HEK293T (cell line): Measurements from ENCODE around the gene USF3.

Experiments
- CTCF ChIA-PET: fragments of 350-600 bp; formaldehyde crosslinking; extraction: SDS; loops from one replicate; lab custom pipeline; 2021; ENCODE audit warnings: antibody characterized with exemption, inconsistent platforms; lab: Yijun Ruan, JAX
- POLR2A ChIA-PET: fragments of 350-600 bp; formaldehyde crosslinking; extraction: SDS; loops from one replicate; lab custom pipeline; 2020; ENCODE audit warnings: antibody characterized with exemption, inconsistent platforms; lab: Yijun Ruan, JAX
- DNase-seq: peaks from one replicate; pipeline ENCODE4 v3.0.0; 2012; ENCODE audit warnings: mixed read lengths; ENCODE audit errors: extremely low spot score
- ARNT ChIP-seq: fragments of 450-650 bp; IDR thresholded peaks from 2 replicates; pipeline ENCODE4 v1.6.1; 2017; ENCODE audit warnings: mild to moderate bottlenecking
- BHLHE40 ChIP-seq: fragments of 450-650 bp; IDR thresholded peaks from 2 replicates; pipeline ENCODE4 v1.6.1; 2016; ENCODE audit warnings: mild to moderate bottlenecking, moderate library complexity, borderline replicate concordance
- CTBP1 ChIP-seq: fragments of 450-650 bp; IDR thresholded peaks from 2 replicates; pipeline ENCODE4 v1.6.1; 2016; ENCODE audit warnings: borderline replicate concordance
- ELF4 ChIP-seq: fragments of 450-650 bp; IDR thresholded peaks from 2 replicates; pipeline ENCODE4 v1.6.1; 2017; ENCODE audit warnings: antibody characterized with exemption
- FOXA1 ChIP-seq: fragments of 450-650 bp; IDR thresholded peaks from 2 replicates; pipeline ENCODE4 v1.6.1; 2016; ENCODE audit warnings: mild to moderate bottlenecking
- FOXK2 ChIP-seq: fragments of 450-650 bp; IDR thresholded peaks from 2 replicates; pipeline ENCODE4 v1.6.1; 2016; ENCODE audit warnings: mild to moderate bottlenecking
- FOXM1 ChIP-seq: fragments of 450-650 bp; IDR thresholded peaks from 2 replicates; pipeline ENCODE4 v1.6.1; 2017; ENCODE audit warnings: mild to moderate bottlenecking, borderline replicate concordance
- HDGF ChIP-seq: fragments of 450-650 bp; IDR thresholded peaks from 2 replicates; pipeline ENCODE4 v1.6.1; 2017; ENCODE audit warnings: antibody characterized with exemption, borderline replicate concordance
- L3MBTL2 ChIP-seq: fragments of 450-650 bp; conservative IDR thresholded peaks from 2 replicates; pipeline ENCODE4 v1.6.1; 2016; ENCODE audit warnings: mild to moderate bottlenecking
- LEF1 ChIP-seq: fragments of 450-650 bp; IDR thresholded peaks from 2 replicates; pipeline ENCODE4 v1.6.1; 2017; ENCODE audit warnings: mild to moderate bottlenecking, borderline replicate concordance
- NFRKB ChIP-seq: fragments of 450-650 bp; IDR thresholded peaks from 2 replicates; pipeline ENCODE4 v1.6.1; 2016; ENCODE audit warnings: mild to moderate bottlenecking, moderate library complexity
- SP1 ChIP-seq: fragments of 450-650 bp; IDR thresholded peaks from 2 replicates; pipeline ENCODE4 v1.6.1; 2017
- SUZ12 ChIP-seq: fragments of 450-650 bp; IDR thresholded peaks from 2 replicates; pipeline ENCODE4 v1.6.1; 2016; ENCODE audit warnings: mild to moderate bottlenecking
- TARDBP ChIP-seq: fragments of 450-650 bp; IDR thresholded peaks from 2 replicates; pipeline ENCODE4 v1.6.1; 2016
- ZNF384 ChIP-seq: fragments of 450-650 bp; IDR thresholded peaks from 2 replicates; pipeline ENCODE4 v1.6.1; 2016
- TF ChIP-seq, protein P1 (sequence below): fragments of 450-650 bp; IDR thresholded peaks from 2 replicates; pipeline ENCODE4 v1.6.1; 2016

The USF3 gene

DNA sequence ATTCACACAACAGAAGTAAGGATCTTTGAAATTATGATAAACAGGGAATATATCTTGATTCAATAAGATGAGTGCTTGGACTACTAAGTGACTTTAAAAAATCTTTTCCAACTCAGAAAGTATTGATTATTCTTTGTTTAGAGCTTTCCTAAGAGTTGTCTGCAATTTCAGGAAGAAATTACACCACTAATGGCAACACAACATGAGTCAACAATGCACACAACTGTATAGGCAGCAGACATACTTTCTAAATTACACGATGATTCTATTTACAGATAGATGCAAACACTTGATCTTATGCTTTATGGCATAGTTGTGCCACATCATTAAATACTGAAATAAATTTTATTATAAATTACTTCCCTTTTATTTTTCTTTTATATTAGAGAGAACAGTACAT is 45.2 kb upstream of the USF3 start:
- TF ChIP-seq ELF4 (no peak), FOXM1 (no peak), SUZ12 (no peak), SP1 (no peak), ZNF384 (no peak), NFRKB (no peak), ARNT (no peak), FOXK2 (no peak), FOXA1 (no peak), L3MBTL2 (no peak), LEF1 (no peak), BHLHE40 (no peak), TARDBP (no peak), HDGF (no peak)
- no peak for DNase-seq
- ChIA-PET POLR2A (no interaction called here), CTCF (no interaction called here)

DNA sequence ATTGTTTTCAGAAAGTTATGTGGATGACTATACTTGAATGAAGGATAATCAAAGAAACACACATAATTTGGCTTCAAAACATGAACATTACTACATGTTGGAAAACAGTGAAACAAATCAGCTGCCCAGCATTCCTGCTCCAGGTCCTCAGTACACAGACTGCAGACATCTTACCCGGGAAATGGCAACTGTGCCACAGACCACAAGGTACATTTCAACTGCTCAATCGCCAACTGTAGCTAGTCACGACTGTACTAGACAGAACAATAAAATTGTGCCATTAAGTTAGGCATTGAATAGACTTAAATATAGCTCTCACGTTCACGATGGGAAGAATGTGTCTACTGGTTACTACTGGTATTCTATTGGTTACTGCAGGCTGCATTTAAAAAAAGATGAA is 44.6 kb upstream of the USF3 start:
- CTCF ChIA-PET: no interaction called here
- DNase-seq: no peak
- no peak for TF ChIP-seq HDGF
- TF ChIP-seq FOXM1: no peak
- no peak for TF ChIP-seq NFRKB
- TF ChIP-seq LEF1: no peak
- TF ChIP-seq ELF4: no peak
- no peak for TF ChIP-seq FOXK2
- TF ChIP-seq CTBP1: no peak
- POLR2A ChIA-PET: no interaction called here

DNA sequence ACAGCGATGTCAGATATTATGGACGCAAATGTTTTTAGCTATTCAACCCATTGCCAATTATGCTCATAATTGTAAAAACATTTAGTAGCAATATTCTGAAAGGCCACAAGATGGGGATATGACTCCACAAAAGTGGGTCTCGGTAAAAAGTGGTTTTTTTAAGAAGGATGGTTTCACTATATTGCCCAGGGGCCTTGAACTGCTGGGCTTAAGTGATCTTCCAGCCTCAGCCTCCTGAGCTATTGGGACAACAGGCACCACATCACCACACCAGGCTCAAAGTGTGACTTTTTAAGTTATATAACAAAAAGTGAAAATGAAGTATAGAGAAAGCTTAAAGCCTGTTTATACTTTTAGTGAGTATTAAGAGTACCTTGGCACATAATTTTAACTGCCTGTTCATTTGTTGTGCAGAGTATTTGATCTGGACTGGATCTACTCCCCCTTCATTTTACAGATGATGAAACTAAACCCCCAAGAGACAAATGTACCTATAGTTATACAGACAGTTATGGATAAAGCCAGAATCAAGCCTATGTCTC is 40.2 kb upstream of the USF3 start:
- peak; percentile 93 for TF ChIP-seq ZNF384
- TF ChIP-seq LEF1: no peak
- peak; percentile 28 for DNase-seq
- ChIA-PET POLR2A (interaction anchor here (1.6 kb wide), 1 partner anchor 9 kb away, joined by 12 read pairs; the partner anchor contains the start of gene NAA50), CTCF (interaction anchor here (0.6 to 2.1 kb wide), 10 partner anchors 9 to 412 kb away, joined by 3 to 14 read pairs (median 3); partner anchors contain the start of genes ATP6V1A and NAA50)

DNA sequence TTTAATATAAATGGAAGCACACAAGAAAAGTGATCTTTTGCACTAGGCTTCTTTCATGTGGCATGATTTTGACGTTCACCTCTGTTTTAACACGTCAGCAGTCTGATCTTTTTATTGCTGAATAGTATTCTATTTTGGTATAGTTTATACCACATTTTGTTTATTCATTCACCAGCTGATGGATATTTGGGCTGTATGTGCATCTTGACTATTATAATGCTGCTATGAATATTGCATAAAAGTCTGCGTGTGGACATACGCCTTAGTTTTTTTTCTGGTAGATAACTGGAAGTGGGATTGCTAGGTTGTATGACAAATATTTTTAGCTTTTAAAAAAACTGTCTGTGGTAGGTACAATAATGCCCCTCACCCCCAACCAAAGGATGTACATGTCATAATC is 35.3 kb upstream of the USF3 start:
- TF ChIP-seq NFRKB (no peak), FOXK2 (no peak), HDGF (no peak), FOXM1 (no peak), TARDBP (no peak)
- ChIA-PET CTCF (no interaction called here), POLR2A (interaction anchor here (0.9 kb wide), 1 partner anchor 35 kb away, joined by 3 read pairs; the partner anchor contains the start of gene USF3)
- no peak for DNase-seq

DNA sequence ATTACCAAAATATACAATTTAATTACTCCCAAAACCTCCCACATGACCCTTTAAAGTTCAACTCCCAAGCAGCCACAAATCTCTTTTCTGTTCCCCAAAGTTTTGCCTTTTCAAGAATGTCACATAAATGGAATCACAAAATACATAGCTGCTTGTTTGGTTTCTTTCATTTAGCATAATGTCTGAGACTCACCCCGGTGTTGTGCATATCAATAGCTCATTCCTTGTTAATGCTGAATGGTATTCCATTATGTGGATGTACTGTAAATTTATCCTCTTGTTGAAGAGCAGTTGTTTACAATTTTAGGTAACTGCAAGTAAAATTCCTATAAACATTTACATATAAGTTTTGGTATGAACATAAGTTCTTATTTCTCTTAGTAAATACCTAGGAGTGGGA is 34.1 kb upstream of the USF3 start:
- POLR2A ChIA-PET: no interaction called here
- TF ChIP-seq BHLHE40: no peak
- TF ChIP-seq CTBP1: no peak
- no peak for DNase-seq
- CTCF ChIA-PET: interaction anchor here (0.7 kb wide), 1 partner anchor 14 kb away, joined by 3 read pairs; no protein-coding TSS in a partner anchor

DNA sequence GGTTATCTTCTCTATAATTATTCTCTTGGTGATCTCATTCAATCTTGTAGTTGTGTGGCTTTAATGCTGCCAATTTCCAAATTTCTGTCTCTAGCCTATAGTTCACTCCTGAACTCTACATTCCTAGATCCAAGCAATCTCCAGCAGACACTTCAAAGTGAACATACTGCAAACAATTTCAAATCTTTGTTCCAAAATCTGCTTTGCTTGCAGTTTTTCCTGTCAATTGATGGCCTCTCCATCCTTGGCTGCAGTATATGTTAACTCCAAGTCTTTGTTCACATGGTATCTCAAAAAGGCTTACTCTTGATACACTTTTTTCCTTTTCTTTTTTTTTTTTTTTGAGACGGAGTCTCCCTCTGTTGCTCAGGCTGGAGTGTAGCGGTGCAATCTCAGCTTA is 32.2 kb upstream of the USF3 start:
- DNase-seq: no peak
- TF ChIP-seq ARNT: no peak
- TF ChIP-seq HDGF: no peak
- TF ChIP-seq, protein P1, sequence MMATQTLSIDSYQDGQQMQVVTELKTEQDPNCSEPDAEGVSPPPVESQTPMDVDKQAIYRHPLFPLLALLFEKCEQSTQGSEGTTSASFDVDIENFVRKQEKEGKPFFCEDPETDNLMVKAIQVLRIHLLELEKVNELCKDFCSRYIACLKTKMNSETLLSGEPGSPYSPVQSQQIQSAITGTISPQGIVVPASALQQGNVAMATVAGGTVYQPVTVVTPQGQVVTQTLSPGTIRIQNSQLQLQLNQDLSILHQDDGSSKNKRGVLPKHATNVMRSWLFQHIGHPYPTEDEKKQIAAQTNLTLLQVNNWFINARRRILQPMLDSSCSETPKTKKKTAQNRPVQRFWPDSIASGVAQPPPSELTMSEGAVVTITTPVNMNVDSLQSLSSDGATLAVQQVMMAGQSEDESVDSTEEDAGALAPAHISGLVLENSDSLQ: no peak
- TF ChIP-seq SUZ12: no peak
- no peak for TF ChIP-seq SP1
- TF ChIP-seq FOXM1: no peak
- TF ChIP-seq BHLHE40: no peak
- no peak for TF ChIP-seq FOXA1
- ChIA-PET CTCF (no interaction called here), POLR2A (no interaction called here)

DNA sequence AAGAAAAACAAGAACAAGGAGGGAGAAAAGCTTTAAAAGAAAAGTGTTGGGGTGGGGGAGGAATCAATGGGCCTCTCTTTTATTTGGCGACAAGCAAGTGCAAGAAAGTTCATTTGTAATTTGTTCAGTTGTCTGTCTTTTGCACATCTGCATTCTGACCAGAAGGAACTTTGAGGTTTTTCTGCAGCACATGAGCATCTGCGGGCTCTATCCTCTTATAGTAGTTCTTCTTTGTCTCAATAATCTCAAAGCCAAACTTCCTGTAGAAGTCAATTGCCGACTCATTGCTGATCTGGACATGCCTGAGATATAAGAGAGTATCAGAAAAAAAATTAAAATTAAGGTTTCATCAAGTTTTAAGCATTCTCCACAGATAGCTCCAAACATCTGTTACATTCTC is 25.2 kb upstream of the USF3 start:
- POLR2A ChIA-PET: no interaction called here
- TF ChIP-seq NFRKB: no peak
- TF ChIP-seq, protein P1: no peak
- no peak for TF ChIP-seq ZNF384
- no peak for TF ChIP-seq FOXM1
- no peak for TF ChIP-seq LEF1
- no peak for TF ChIP-seq TARDBP
- TF ChIP-seq FOXK2: no peak
- no peak for TF ChIP-seq SP1
- TF ChIP-seq ARNT: no peak
- TF ChIP-seq L3MBTL2: no peak
- TF ChIP-seq CTBP1: no peak
- CTCF ChIA-PET: no interaction called here
- no peak for DNase-seq

DNA sequence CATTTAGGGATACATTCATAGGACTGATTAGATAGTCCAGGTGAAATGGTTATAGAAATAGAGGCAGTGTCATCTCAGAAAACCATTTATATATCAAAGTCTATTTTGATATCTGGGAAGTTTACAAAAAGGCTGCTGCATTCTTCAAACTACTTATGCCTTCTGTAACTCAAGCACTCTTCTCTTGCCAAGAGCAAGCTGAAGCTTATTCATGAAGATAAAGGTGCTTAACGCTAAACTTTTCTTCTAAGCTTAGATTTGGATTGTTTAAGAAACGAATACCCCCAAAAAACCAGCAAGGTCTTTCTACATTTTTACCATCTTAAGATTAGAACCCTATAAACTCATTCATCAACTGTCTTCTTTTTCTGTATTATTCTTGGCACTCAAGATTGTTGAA is 23.3 kb upstream of the USF3 start:
- ChIA-PET POLR2A (no interaction called here), CTCF (no interaction called here)
- DNase-seq: no peak
- no peak for TF ChIP-seq FOXK2
- no peak for TF ChIP-seq CTBP1
- TF ChIP-seq SUZ12: no peak
